ENCODE measurements around the gene CHCHD6.

DNA sequence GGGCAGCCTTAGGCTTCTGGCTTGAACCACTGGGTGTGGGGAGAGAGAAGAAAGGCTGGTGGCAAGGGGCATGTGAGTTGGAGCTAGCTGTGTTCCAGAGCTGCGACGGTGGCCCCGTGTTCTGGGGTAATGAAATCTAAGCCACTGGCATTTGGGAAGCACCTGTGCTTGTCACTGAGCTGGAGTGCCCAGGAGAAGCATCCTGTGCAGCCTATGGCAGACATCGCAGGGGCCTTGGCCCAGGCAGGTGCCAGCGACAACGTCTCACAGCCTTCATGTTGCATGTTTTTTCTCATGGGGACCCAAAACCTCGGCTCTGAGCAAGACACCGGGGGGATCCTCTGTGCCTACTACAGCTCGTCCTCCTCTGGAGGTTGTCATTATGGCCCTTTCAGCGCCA is 187.8 kb downstream of the CHCHD6 start:
- TF ChIP-seq, protein P1, sequence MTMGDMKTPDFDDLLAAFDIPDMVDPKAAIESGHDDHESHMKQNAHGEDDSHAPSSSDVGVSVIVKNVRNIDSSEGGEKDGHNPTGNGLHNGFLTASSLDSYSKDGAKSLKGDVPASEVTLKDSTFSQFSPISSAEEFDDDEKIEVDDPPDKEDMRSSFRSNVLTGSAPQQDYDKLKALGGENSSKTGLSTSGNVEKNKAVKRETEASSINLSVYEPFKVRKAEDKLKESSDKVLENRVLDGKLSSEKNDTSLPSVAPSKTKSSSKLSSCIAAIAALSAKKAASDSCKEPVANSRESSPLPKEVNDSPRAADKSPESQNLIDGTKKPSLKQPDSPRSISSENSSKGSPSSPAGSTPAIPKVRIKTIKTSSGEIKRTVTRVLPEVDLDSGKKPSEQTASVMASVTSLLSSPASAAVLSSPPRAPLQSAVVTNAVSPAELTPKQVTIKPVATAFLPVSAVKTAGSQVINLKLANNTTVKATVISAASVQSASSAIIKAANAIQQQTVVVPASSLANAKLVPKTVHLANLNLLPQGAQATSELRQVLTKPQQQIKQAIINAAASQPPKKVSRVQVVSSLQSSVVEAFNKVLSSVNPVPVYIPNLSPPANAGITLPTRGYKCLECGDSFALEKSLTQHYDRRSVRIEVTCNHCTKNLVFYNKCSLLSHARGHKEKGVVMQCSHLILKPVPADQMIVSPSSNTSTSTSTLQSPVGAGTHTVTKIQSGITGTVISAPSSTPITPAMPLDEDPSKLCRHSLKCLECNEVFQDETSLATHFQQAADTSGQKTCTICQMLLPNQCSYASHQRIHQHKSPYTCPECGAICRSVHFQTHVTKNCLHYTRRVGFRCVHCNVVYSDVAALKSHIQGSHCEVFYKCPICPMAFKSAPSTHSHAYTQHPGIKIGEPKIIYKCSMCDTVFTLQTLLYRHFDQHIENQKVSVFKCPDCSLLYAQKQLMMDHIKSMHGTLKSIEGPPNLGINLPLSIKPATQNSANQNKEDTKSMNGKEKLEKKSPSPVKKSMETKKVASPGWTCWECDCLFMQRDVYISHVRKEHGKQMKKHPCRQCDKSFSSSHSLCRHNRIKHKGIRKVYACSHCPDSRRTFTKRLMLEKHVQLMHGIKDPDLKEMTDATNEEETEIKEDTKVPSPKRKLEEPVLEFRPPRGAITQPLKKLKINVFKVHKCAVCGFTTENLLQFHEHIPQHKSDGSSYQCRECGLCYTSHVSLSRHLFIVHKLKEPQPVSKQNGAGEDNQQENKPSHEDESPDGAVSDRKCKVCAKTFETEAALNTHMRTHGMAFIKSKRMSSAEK (CRISPR knock-in tag; IDR thresholded peaks at IDR 0.05; ENCODE audit: borderline replicate concordance) = no peak
- TF ChIP-seq, protein P2, sequence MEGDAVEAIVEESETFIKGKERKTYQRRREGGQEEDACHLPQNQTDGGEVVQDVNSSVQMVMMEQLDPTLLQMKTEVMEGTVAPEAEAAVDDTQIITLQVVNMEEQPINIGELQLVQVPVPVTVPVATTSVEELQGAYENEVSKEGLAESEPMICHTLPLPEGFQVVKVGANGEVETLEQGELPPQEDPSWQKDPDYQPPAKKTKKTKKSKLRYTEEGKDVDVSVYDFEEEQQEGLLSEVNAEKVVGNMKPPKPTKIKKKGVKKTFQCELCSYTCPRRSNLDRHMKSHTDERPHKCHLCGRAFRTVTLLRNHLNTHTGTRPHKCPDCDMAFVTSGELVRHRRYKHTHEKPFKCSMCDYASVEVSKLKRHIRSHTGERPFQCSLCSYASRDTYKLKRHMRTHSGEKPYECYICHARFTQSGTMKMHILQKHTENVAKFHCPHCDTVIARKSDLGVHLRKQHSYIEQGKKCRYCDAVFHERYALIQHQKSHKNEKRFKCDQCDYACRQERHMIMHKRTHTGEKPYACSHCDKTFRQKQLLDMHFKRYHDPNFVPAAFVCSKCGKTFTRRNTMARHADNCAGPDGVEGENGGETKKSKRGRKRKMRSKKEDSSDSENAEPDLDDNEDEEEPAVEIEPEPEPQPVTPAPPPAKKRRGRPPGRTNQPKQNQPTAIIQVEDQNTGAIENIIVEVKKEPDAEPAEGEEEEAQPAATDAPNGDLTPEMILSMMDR (IDR thresholded peaks at IDR 0.05) = no peak
- TF ChIP-seq, protein P3, sequence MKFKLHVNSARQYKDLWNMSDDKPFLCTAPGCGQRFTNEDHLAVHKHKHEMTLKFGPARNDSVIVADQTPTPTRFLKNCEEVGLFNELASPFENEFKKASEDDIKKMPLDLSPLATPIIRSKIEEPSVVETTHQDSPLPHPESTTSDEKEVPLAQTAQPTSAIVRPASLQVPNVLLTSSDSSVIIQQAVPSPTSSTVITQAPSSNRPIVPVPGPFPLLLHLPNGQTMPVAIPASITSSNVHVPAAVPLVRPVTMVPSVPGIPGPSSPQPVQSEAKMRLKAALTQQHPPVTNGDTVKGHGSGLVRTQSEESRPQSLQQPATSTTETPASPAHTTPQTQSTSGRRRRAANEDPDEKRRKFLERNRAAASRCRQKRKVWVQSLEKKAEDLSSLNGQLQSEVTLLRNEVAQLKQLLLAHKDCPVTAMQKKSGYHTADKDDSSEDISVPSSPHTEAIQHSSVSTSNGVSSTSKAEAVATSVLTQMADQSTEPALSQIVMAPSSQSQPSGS (CRISPR knock-in tag; IDR thresholded peaks at IDR 0.05; ENCODE audit: borderline replicate concordance, low read depth) = no peak
- TF ChIP-seq TCF7 (CRISPR knock-in tag; IDR thresholded peaks at IDR 0.05; ENCODE audit: low read depth) (no peak), NR3C1 (CRISPR knock-in tag; conservative IDR thresholded peaks at IDR 0.05; ENCODE audit: low read depth) (no peak), GABPB1 (CRISPR knock-in tag; IDR thresholded peaks at IDR 0.05) (no peak)
- TF ChIP-seq, protein P4, sequence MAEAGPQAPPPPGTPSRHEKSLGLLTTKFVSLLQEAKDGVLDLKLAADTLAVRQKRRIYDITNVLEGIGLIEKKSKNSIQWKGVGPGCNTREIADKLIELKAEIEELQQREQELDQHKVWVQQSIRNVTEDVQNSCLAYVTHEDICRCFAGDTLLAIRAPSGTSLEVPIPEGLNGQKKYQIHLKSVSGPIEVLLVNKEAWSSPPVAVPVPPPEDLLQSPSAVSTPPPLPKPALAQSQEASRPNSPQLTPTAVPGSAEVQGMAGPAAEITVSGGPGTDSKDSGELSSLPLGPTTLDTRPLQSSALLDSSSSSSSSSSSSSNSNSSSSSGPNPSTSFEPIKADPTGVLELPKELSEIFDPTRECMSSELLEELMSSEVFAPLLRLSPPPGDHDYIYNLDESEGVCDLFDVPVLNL (CRISPR knock-in tag; IDR thresholded peaks at IDR 0.05; ENCODE audit: borderline replicate concordance, low read depth) = no peak

Data from WTC11 (cell line).